IMR-90 (cell line): Measurements from ENCODE around the gene C15orf39. TPM values are rescaled to one million over a fixed set of nuclear protein-coding genes. Genes with fewer than 3 reads are reported as not detected.

Experiments
- ATAC-seq: fragments of 200-7000 bp; cut with Tn5 transposase; 2 replicates; pipeline ENCODE4 v1.9.1; 2020; ENCODE audit warnings: low read depth, mild to moderate bottlenecking, moderate library complexity
- BruUV-seq: library from RNA; stranded (reverse); fragments of 400-500 nt; replicated peaks from 2 replicates; lab custom pipeline; 2021; lab: Mats Ljungman, UMichigan
- CTCF ChIA-PET: fragments of 300-600 bp; formaldehyde crosslinking; extraction: SDS; loops from one replicate; lab custom pipeline; 2021; ENCODE audit warnings: antibody characterized with exemption; lab: Yijun Ruan, JAX
- POLR2A ChIA-PET: fragments of 300-600 bp; sonication (Branson Sonifier 250); formaldehyde crosslinking; loops from one replicate; lab custom pipeline; 2022; ENCODE audit warnings: antibody characterized with exemption; ENCODE audit not compliant: unreplicated experiment; lab: Charles Lee
- DNase-seq: peaks from one replicate; pipeline ENCODE4 v3.0.0; 2013
- H2AFZ ChIP-seq: replicated peaks from 2 replicates; pipeline ENCODE3; 2013; ENCODE audit warnings: low read length, mild to moderate bottlenecking; ENCODE audit not compliant: poor library complexity
- H2AK5ac ChIP-seq: 2 replicates; pipeline ENCODE4 v1.6.1; 2013; ENCODE audit warnings: low read depth, low read length, inconsistent platforms
- H2AK9ac ChIP-seq: replicated peaks from 2 replicates; pipeline ENCODE3; 2013; ENCODE audit warnings: mild to moderate bottlenecking, low read depth, low read length, moderate library complexity; ENCODE audit not compliant: poor library complexity
- H2BK120ac ChIP-seq: 2 replicates; pipeline ENCODE4 v1.6.1; 2013; ENCODE audit warnings: low read depth, low read length, inconsistent platforms
- H2BK15ac ChIP-seq: 3 replicates; pipeline ENCODE4 v1.6.1; 2013; ENCODE audit warnings: low read depth, low read length, inconsistent platforms
- H2BK20ac ChIP-seq: 2 replicates; pipeline ENCODE4 v1.6.1; 2013; ENCODE audit warnings: low read depth, mild to moderate bottlenecking, inconsistent platforms, low read length, moderate library complexity
- H2BK5ac ChIP-seq: 2 replicates; pipeline ENCODE4 v1.6.1; 2013; ENCODE audit warnings: mild to moderate bottlenecking, low read depth, low read length, inconsistent platforms; ENCODE audit not compliant: poor library complexity, severe bottlenecking
- H3K14ac ChIP-seq: replicated peaks from 2 replicates; pipeline ENCODE4 v1.6.1; 2013; ENCODE audit warnings: low read depth, low read length, inconsistent platforms
- H3K18ac ChIP-seq: 2 replicates; pipeline ENCODE4 v1.6.1; 2013; ENCODE audit warnings: low read depth, low read length, control low read depth
- H3K23ac ChIP-seq: 2 replicates; pipeline ENCODE4 v1.6.1; 2013; ENCODE audit warnings: low read depth, low read length, inconsistent platforms
- H3K27ac ChIP-seq: 2 replicates; pipeline ENCODE4 v1.5.1; 2013; ENCODE audit warnings: mild to moderate bottlenecking, control low read depth, low read length; ENCODE audit not compliant: insufficient read depth
- H3K27me3 ChIP-seq: 2 replicates; pipeline ENCODE4 v1.6.1; 2013; ENCODE audit warnings: low read length; ENCODE audit not compliant: control insufficient read depth, insufficient read depth
- H3K36me3 ChIP-seq: 2 replicates; pipeline ENCODE4 v1.6.1; 2013; ENCODE audit warnings: low read length, mixed read lengths; ENCODE audit not compliant: control insufficient read depth, insufficient read depth
- H3K4ac ChIP-seq: 2 replicates; pipeline ENCODE4 v1.6.1; 2013; ENCODE audit warnings: low read depth, low read length, inconsistent platforms
- H3K4me1 ChIP-seq: 2 replicates; pipeline ENCODE4 v1.6.1; 2013; ENCODE audit warnings: low read length, mixed read lengths; ENCODE audit not compliant: control insufficient read depth, insufficient read depth
- H3K4me2 ChIP-seq: 2 replicates; pipeline ENCODE4 v1.6.1; 2013; ENCODE audit warnings: low read depth, mild to moderate bottlenecking, control low read depth, low read length, moderate library complexity
- H3K4me3 ChIP-seq: 2 replicates; pipeline ENCODE4 v1.5.1; 2013; ENCODE audit warnings: low read depth, mild to moderate bottlenecking, control low read depth, low read length, moderate library complexity; ENCODE audit not compliant: insufficient read depth
- H3K56ac ChIP-seq: 2 replicates; pipeline ENCODE4 v1.6.1; 2013; ENCODE audit warnings: low read length, inconsistent platforms; ENCODE audit not compliant: insufficient read depth; ENCODE audit errors: extremely low read depth
- H3K79me1 ChIP-seq, 2 experiments: 2 replicates each; pipeline ENCODE4 v1.6.1; 2013; ENCODE audit warnings: low read length in 2 of 2, inconsistent platforms in 1 of 2, low read depth in 1 of 2
- H3K9ac ChIP-seq: 2 replicates; pipeline ENCODE4 v1.6.1; 2013; ENCODE audit warnings: low read depth, low read length, control low read depth
- H3K9me1 ChIP-seq: 2 replicates; pipeline ENCODE4 v1.6.1; 2013; ENCODE audit warnings: low read length, inconsistent platforms; ENCODE audit not compliant: insufficient read depth
- H3K9me3 ChIP-seq: 2 replicates; pipeline ENCODE4 v1.6.1; 2013; ENCODE audit warnings: low read length; ENCODE audit not compliant: control insufficient read depth, insufficient read depth
- H4K20me1 ChIP-seq: 2 replicates; pipeline ENCODE4 v1.6.1; 2013; ENCODE audit warnings: low read length, inconsistent platforms; ENCODE audit not compliant: insufficient read depth
- H4K5ac ChIP-seq: 2 replicates; pipeline ENCODE4 v1.6.1; 2013; ENCODE audit warnings: mild to moderate bottlenecking, low read depth, low read length, control low read depth
- H4K8ac ChIP-seq, 2 experiments: 2 replicates each; pipeline ENCODE4 v1.6.1; 2013; ENCODE audit warnings: low read depth in 2 of 2, low read length in 2 of 2, control low read depth in 1 of 2, inconsistent platforms in 1 of 2
- H4K91ac ChIP-seq: 2 replicates; pipeline ENCODE4 v1.6.1; 2013; ENCODE audit warnings: low read depth, low read length, inconsistent platforms; ENCODE audit not compliant: insufficient read depth
- CHD1 ChIP-seq: IDR thresholded peaks from 2 replicates; pipeline ENCODE4 v1.6.1; 2012; ENCODE audit warnings: low read depth, low read length, improper control_type of control experiment
- CTCF ChIP-seq: conservative IDR thresholded peaks from 2 replicates; pipeline ENCODE4 v1.5.1; 2012; ENCODE audit warnings: mild to moderate bottlenecking, low read depth, low read length, improper control_type of control experiment
- MAFK ChIP-seq: IDR thresholded peaks from 2 replicates; pipeline ENCODE4 v1.6.1; 2012; ENCODE audit warnings: low read depth, low read length, improper control_type of control experiment
- MAZ ChIP-seq: IDR thresholded peaks from 2 replicates; pipeline ENCODE4 v1.6.1; 2012; ENCODE audit warnings: low read depth, mild to moderate bottlenecking, low read length, improper control_type of control experiment, moderate library complexity, borderline replicate concordance
- POLR2A ChIP-seq: IDR thresholded peaks from 2 replicates; pipeline ENCODE4 v1.6.1; 2012; ENCODE audit warnings: mild to moderate bottlenecking, low read depth, low read length
- SMC3 ChIP-seq: fragments of 150-350 bp; IDR thresholded peaks from 2 replicates; pipeline ENCODE4 v1.6.1; 2016; ENCODE audit warnings: low read depth, mild to moderate bottlenecking, antibody characterized with exemption, low read length, moderate library complexity
- WGBS, 2 experiments: methylation state at CpG; one replicate each; pipeline versions ENCODE4 v1.1.5 to v1.1.7; 2013; ENCODE audit warnings: missing lambda C conversion rate in 2 of 2; ENCODE audit not compliant: insufficient read length in 1 of 2; ENCODE audit errors: extremely low coverage in 2 of 2; 5-methylcytosine and 5-hydroxymethylcytosine counted together
- dilution Hi-C: fragments of 300-500 bp; cut with HindIII; formaldehyde crosslinking; loops from one replicate; pipeline ENCODE4 v1.14.3; 2018; ENCODE audit warnings: low sequenced_read_pairs; ENCODE audit not compliant: unreplicated experiment
- in situ Hi-C: fragments of 300-500 bp; cut with MboI; formaldehyde crosslinking; loops from 3 replicates; pipeline ENCODE4 v1.14.3; 2019; ENCODE audit warnings: low sequenced_read_pairs, inconsistent platforms, mixed read lengths
- intact Hi-C: fragments of 100-400 bp; cut with micrococcal nuclease; formaldehyde crosslinking; loops from 2 replicates; pipeline ENCODE4 v1.10.0; 2022
- polyA plus RNA-seq, 3 experiments: library from polyadenylated mRNA; depleted of rRNA; stranded (reverse); fragments of >200 nt; gene quantifications; 2 replicates each; pipeline ENCODE4 v1.2.3, GENCODE V29; 2012; ENCODE audit warnings: low replicate concordance in 1 of 3
- total RNA-seq: library from RNA; depleted of rRNA; stranded (reverse); fragments of >200 nt; gene quantifications from 2 replicates; pipeline ENCODE4 v1.2.3, GENCODE V29; 2012

The C15orf39 gene
- total and polyA plus RNA-seq, 2 of the 4 experiments (the other 2 are of a cell fraction) = 1.3 to 5.7 TPM

GRCh38 chr15:75197062-75197630 is 4.5 kb upstream of the C15orf39 start:
- H3K56ac ChIP-seq = no peak overlapping the region
- no peak overlapping the region for H2BK20ac ChIP-seq
- H2AK5ac ChIP-seq = no peak overlapping the region; the same call in 1 of the 2 replicates
- peaks cover 0 to 4% of the 10 kb centered on the region in 2 experiments; a peak in 1 of 4 replicates for H3K79me1 ChIP-seq
- no peak overlapping the region for H2AK9ac ChIP-seq
- DNase-seq (no peak), ATAC-seq (no peak)
- in situ Hi-C loops = no loop called here
- no peak overlapping the region for H2BK120ac ChIP-seq
- dilution Hi-C loops = no loop called here
- H3K27me3 ChIP-seq = peaks cover 49% of the 10 kb centered on the region
- H3K9me3 ChIP-seq = no peaks in the 10 kb centered on the region
- H3K23ac ChIP-seq = no peak overlapping the region
- peaks cover 10% of the 10 kb centered on the region; the same call in 1 of the 2 replicates for H3K4me1 ChIP-seq
- peak overlapping the region; percentile 8 for H2AFZ ChIP-seq
- H3K18ac ChIP-seq = no peak overlapping the region
- no peaks in the 10 kb centered on the region for H3K36me3 ChIP-seq
- TF ChIP-seq SMC3 = no peak
- no peak for TF ChIP-seq CHD1
- TF ChIP-seq MAFK = no peak
- TF ChIP-seq MAZ = no peak
- no peak for TF ChIP-seq CTCF
- TF ChIP-seq POLR2A = no peak
- no peak overlapping the region for H3K4me3 ChIP-seq
- H4K8ac ChIP-seq = no peak overlapping the region
- no peak overlapping the region for H2BK5ac ChIP-seq
- WGBS, 2 experiments = 66% methylated on average over 4 of the region's 4 CpGs; no CpG with 5 or more reads in 1 of the 2 experiments
- no peak overlapping the region for H3K14ac ChIP-seq
- H3K4ac ChIP-seq = no peak overlapping the region
- no peak overlapping the region for H2BK15ac ChIP-seq
- H3K27ac ChIP-seq = no peak overlapping the region
- POLR2A ChIA-PET = no interaction called here
- H4K5ac ChIP-seq = no peak overlapping the region
- H3K4me2 ChIP-seq = no peak overlapping the region
- no peaks in the 10 kb centered on the region for H3K9me1 ChIP-seq
- H4K20me1 ChIP-seq = peaks cover 5% of the 10 kb centered on the region
- intact Hi-C loops = no loop called here
- no peak overlapping the region for H4K91ac ChIP-seq
- BruUV-seq = no TSS peak
- no peak overlapping the region for H3K9ac ChIP-seq
- CTCF ChIA-PET = interaction anchor here (1.6 kb wide), 1 partner anchor 154 kb away, joined by 11 read pairs; no protein-coding TSS in a partner anchor
